ENCODE measurements around the gene DENND1A. TPM values are rescaled to one million over a fixed set of nuclear protein-coding genes. Genes with fewer than 3 reads are reported as not detected.

Gene DENND1A
- total RNA-seq, 1 donor from 2014 or later: 25.2 TPM

GRCh38 chr9:123630233-123630632, 299.7 kb downstream of the DENND1A start:
- Mint-ChIP-seq H3K4me1 (no peaks in the 10 kb centered on the region), H3K9me3 (no peaks in the 10 kb centered on the region), H3K27me3 (no peaks in the 10 kb centered on the region), H3K36me3 (ENCODE audit: low read depth) (peaks cover 29% of the 10 kb centered on the region), H3K4me3 (no peak overlapping the region), H3K27ac (no peak overlapping the region)
- ATAC-seq (ENCODE audit: low read depth) (no peak), DNase-seq (no peak)
- intact Hi-C loops (cut with micrococcal nuclease): no loop called here
- ChIA-PET CTCF (no interaction called here), POLR2A (no interaction called here)
- TF ChIP-seq CTCF (IDR thresholded peaks at IDR 0.05): no peak

DNA sequence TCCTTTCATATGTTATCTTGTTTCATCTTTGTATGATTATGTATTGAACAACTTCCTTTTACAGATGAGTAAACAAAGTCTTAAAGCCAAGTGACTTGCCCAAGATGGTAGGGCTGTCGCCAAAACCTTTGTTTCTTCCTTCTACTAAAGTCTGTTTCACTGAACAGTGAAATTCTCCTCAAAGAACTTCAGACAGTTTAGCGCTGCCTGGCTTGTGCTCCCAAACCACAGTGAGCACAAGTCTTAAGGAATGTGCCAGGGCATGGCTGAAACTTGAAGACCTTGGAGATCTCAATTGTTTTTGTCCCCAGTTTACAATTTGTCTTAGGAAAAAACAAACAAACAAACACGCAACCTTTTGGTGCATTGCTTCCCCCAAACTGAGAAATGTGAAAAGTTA, 300.4 kb downstream of the DENND1A start:
- no peak overlapping the region for H3K4me3 Mint-ChIP-seq
- H3K9me3 Mint-ChIP-seq: no peaks in the 10 kb centered on the region
- ATAC-seq (ENCODE audit: low read depth) (no peak), DNase-seq (no peak)
- TF ChIP-seq CTCF (IDR thresholded peaks at IDR 0.05): no peak
- ChIA-PET POLR2A (no interaction called here), CTCF (no interaction called here)
- intact Hi-C loops (cut with micrococcal nuclease): no loop called here
- no peaks in the 10 kb centered on the region for H3K4me1 Mint-ChIP-seq
- no peak overlapping the region for H3K27ac Mint-ChIP-seq
- peaks cover 29% of the 10 kb centered on the region for H3K36me3 Mint-ChIP-seq (ENCODE audit: low read depth)
- H3K27me3 Mint-ChIP-seq: no peaks in the 10 kb centered on the region

- ChIA-PET CTCF (interaction anchor here (1.0 kb wide), 1 partner anchor 12 kb away, joined by 3 read pairs; no protein-coding TSS in a partner anchor), POLR2A (interaction anchor here (0.9 kb wide), 1 partner anchor 15 kb away, joined by 3 read pairs; no protein-coding TSS in a partner anchor)
These were observed 307.1 kb downstream of the DENND1A start for GRCh38 chr9:123622711-123623241.

GRCh38 chr9:123620239-123620638, 309.7 kb downstream of the DENND1A start:
- ChIA-PET POLR2A (no interaction called here), CTCF (interaction anchor here (0.6 kb wide), 1 partner anchor 17 kb away, joined by 3 read pairs; no protein-coding TSS in a partner anchor)
- Mint-ChIP-seq H3K36me3 (ENCODE audit: low read depth) (peaks cover 2% of the 10 kb centered on the region), H3K27me3 (no peaks in the 10 kb centered on the region), H3K27ac (no peak overlapping the region), H3K4me1 (peaks cover 15% of the 10 kb centered on the region), H3K4me3 (no peak overlapping the region), H3K9me3 (no peaks in the 10 kb centered on the region)
- intact Hi-C loops (cut with micrococcal nuclease): no loop called here
- TF ChIP-seq CTCF (IDR thresholded peaks at IDR 0.05): no peak
- ATAC-seq (ENCODE audit: low read depth) (no peak), DNase-seq (no peak)

More at GRCh38 chr9:123622711-123623241, 307.1 kb downstream of the DENND1A start:
- DNase-seq: no peak
- intact Hi-C loops (cut with micrococcal nuclease): no loop called here
- no peaks in the 10 kb centered on the region for H3K4me1 Mint-ChIP-seq
- no peaks in the 10 kb centered on the region for H3K27me3 Mint-ChIP-seq
- H3K36me3 Mint-ChIP-seq (ENCODE audit: low read depth): peaks cover 8% of the 10 kb centered on the region
- H3K4me3 Mint-ChIP-seq: no peak overlapping the region
- no peak for ATAC-seq (ENCODE audit: low read depth)
- H3K27ac Mint-ChIP-seq: no peak overlapping the region
- no peaks in the 10 kb centered on the region for H3K9me3 Mint-ChIP-seq
- TF ChIP-seq CTCF (IDR thresholded peaks at IDR 0.05): no peak

- ChIA-PET POLR2A (no interaction called here), CTCF (no interaction called here)
- H3K27ac Mint-ChIP-seq: no peak overlapping the region
- H3K4me1 Mint-ChIP-seq: peaks cover 18% of the 10 kb centered on the region
- no peak for DNase-seq
- H3K9me3 Mint-ChIP-seq: no peaks in the 10 kb centered on the region
- no peak overlapping the region for H3K4me3 Mint-ChIP-seq
- intact Hi-C loops (cut with micrococcal nuclease): no loop called here
- no peak for ATAC-seq (ENCODE audit: low read depth)
- H3K36me3 Mint-ChIP-seq (ENCODE audit: low read depth): peaks cover 1% of the 10 kb centered on the region
- no peaks in the 10 kb centered on the region for H3K27me3 Mint-ChIP-seq
- TF ChIP-seq CTCF (IDR thresholded peaks at IDR 0.05): no peak
These were observed 311.8 kb downstream of the DENND1A start for GRCh38 chr9:123617952-123618678.

Measured in activated B cell treated with CpG ODN at 0.5 μM for 24 hours (primary cell).